GM23338 (cell line): ENCODE data around the gene FLOT2. TPM values are rescaled to one million over a fixed set of nuclear protein-coding genes. Genes with fewer than 3 reads are reported as not detected.

Experiments used
- ATAC-seq: fragments of 200-7000 bp; cut with Tn5 transposase; 3 replicates; pipeline ENCODE4 v1.9.1; 2020
- DNase-seq: peaks from one replicate; pipeline ENCODE4 v3.0.0-alpha.2; 2015; ENCODE audit warnings: low spot score
- H2AFZ ChIP-seq: fragments of 200-600 bp; sonication (generic); 2 replicates; pipeline ENCODE4 v1.8.0; 2016; ENCODE audit warnings: antibody characterized with exemption, mild to moderate bottlenecking, moderate library complexity
- H3F3A ChIP-seq: fragments of 200-600 bp; sonication (generic); replicated peaks from 2 replicates; pipeline ENCODE4 v1.8.0; 2017; ENCODE audit warnings: antibody characterized with exemption, mixed run types, low read depth
- H3K27ac ChIP-seq: fragments of 200-600 bp; sonication (generic); 2 replicates; pipeline ENCODE4 v1.6.1; 2016; ENCODE audit warnings: low read depth
- H3K27me3 ChIP-seq: fragments of 200-600 bp; sonication (generic); 2 replicates; pipeline ENCODE4 v1.8.0; 2016; ENCODE audit warnings: mild to moderate bottlenecking, mixed run types, moderate library complexity; ENCODE audit not compliant: insufficient read depth
- H3K36me3 ChIP-seq: fragments of 200-600 bp; sonication (generic); 2 replicates; pipeline ENCODE4 v1.8.0; 2016; ENCODE audit warnings: mild to moderate bottlenecking; ENCODE audit not compliant: insufficient read depth
- H3K4me1 ChIP-seq: fragments of 200-600 bp; sonication (generic); 2 replicates; pipeline ENCODE4 v1.8.0; 2016; ENCODE audit warnings: mild to moderate bottlenecking, moderate library complexity; ENCODE audit not compliant: insufficient read depth
- H3K4me2 ChIP-seq: fragments of 200-600 bp; sonication (generic); 2 replicates; pipeline ENCODE4 v1.7.1; 2017; ENCODE audit warnings: mixed run types
- H3K4me3 ChIP-seq: fragments of 200-600 bp; sonication (generic); 2 replicates; pipeline ENCODE4 v1.6.1; 2016; ENCODE audit warnings: mixed run types
- H3K79me2 ChIP-seq: fragments of 200-600 bp; sonication (generic); replicated peaks from 2 replicates; pipeline ENCODE4 v1.8.0; 2017; ENCODE audit warnings: mild to moderate bottlenecking; ENCODE audit not compliant: insufficient read depth
- H3K9me2 ChIP-seq: fragments of 200-600 bp; sonication (generic); 2 replicates; pipeline ENCODE4 v1.8.0; 2017; ENCODE audit not compliant: insufficient read depth
- H4K20me1 ChIP-seq: fragments of 200-600 bp; sonication (generic); replicated peaks from 2 replicates; pipeline ENCODE4 v1.8.0; 2017; ENCODE audit warnings: mild to moderate bottlenecking; ENCODE audit not compliant: insufficient read depth
- H3K27ac Mint-ChIP-seq: 2 replicates; pipeline ENCODE4 v1.8.0; 2020; ENCODE audit warnings: inconsistent platforms, mild to moderate bottlenecking, moderate library complexity, mixed read lengths
- H3K27me3 Mint-ChIP-seq: 3 replicates; pipeline ENCODE4 v1.8.0; 2022; ENCODE audit warnings: low read depth, mild to moderate bottlenecking, moderate library complexity, mixed read lengths, inconsistent platforms; ENCODE audit not compliant: insufficient read depth, poor library complexity
- H3K36me3 Mint-ChIP-seq: 3 replicates; pipeline ENCODE4 v1.8.0; 2021; ENCODE audit warnings: low read depth, mild to moderate bottlenecking, inconsistent platforms, moderate library complexity, mixed read lengths
- H3K4me1 Mint-ChIP-seq: 3 replicates; pipeline ENCODE4 v1.8.0; 2020; ENCODE audit warnings: mild to moderate bottlenecking, inconsistent platforms, mixed read lengths
- H3K4me3 Mint-ChIP-seq: 3 replicates; pipeline ENCODE4 v1.8.0; 2021; ENCODE audit warnings: moderate library complexity, mild to moderate bottlenecking, inconsistent platforms, mixed read lengths
- H3K9me3 Mint-ChIP-seq: 3 replicates; pipeline ENCODE4 v1.8.0; 2020; ENCODE audit warnings: moderate library complexity, mild to moderate bottlenecking, inconsistent platforms, mixed read lengths
- CREB1 ChIP-seq: fragments of 250-450 bp; sonication (Bioruptor Pico); IDR thresholded peaks from 2 replicates; pipeline ENCODE4 v1.5.0; 2020; ENCODE audit warnings: low read depth, mild to moderate bottlenecking, moderate library complexity
- CTCF ChIP-seq, 2 experiments: fragments of 200-600 bp in 1 of 2; sonication (generic) in 1 of 2; conservative IDR thresholded peaks; 2 replicates each; pipeline versions ENCODE4 v1.5.1 to v1.6.1; 2016 to 2017; ENCODE audit warnings: antibody characterized with exemption in 2 of 2, low read depth in 2 of 2, mild to moderate bottlenecking in 2 of 2, moderate library complexity in 1 of 2
- ETS1 ChIP-seq: IDR thresholded peaks from 2 replicates; pipeline ENCODE4 v1.6.1; 2016; ENCODE audit warnings: antibody characterized with exemption
- EZH2 ChIP-seq: fragments of 200-600 bp; sonication (generic); IDR thresholded peaks from one replicate; pipeline ENCODE4 v1.8.0; 2017; ENCODE audit warnings: antibody characterized with exemption, mild to moderate bottlenecking, low read depth; ENCODE audit not compliant: unreplicated experiment
- EZH2phosphoT487 ChIP-seq: fragments of 200-600 bp; sonication (generic); IDR thresholded peaks from one replicate; pipeline ENCODE4 v1.8.1; 2018; ENCODE audit warnings: antibody characterized with exemption; ENCODE audit not compliant: unreplicated experiment
- JUNB ChIP-seq: IDR thresholded peaks from one replicate; pipeline ENCODE4 v1.6.1; 2016; ENCODE audit warnings: antibody characterized with exemption; ENCODE audit not compliant: unreplicated experiment
- NANOG ChIP-seq: IDR thresholded peaks from 2 replicates; pipeline ENCODE4 v1.6.1; 2016; ENCODE audit warnings: antibody characterized with exemption, borderline replicate concordance
- POLR2AphosphoS5 ChIP-seq: IDR thresholded peaks from 2 replicates; pipeline ENCODE4 v1.6.1; 2016; ENCODE audit warnings: antibody characterized with exemption, low read depth
- REST ChIP-seq: IDR thresholded peaks from one replicate; pipeline ENCODE4 v1.6.1; 2018; ENCODE audit warnings: antibody characterized with exemption; ENCODE audit not compliant: unreplicated experiment
- STAT1 ChIP-seq: IDR thresholded peaks from one replicate; pipeline ENCODE4 v1.6.1; 2016; ENCODE audit warnings: antibody characterized with exemption; ENCODE audit not compliant: unreplicated experiment
- ZNF114 ChIP-seq: fragments of 250-450 bp; sonication (Bioruptor Pico); IDR thresholded peaks from 2 replicates; pipeline ENCODE4 v1.5.0; 2020; ENCODE audit warnings: mild to moderate bottlenecking, moderate library complexity
- ZNF331 ChIP-seq: fragments of 250-450 bp; sonication (Bioruptor Pico); IDR thresholded peaks from 2 replicates; pipeline ENCODE4 v1.5.0; 2020; ENCODE audit warnings: low read depth, mild to moderate bottlenecking, moderate library complexity
- ZNF462 ChIP-seq: fragments of 250-450 bp; sonication (Bioruptor Pico); IDR thresholded peaks from 2 replicates; pipeline ENCODE4 v1.5.0; 2020; ENCODE audit warnings: mild to moderate bottlenecking, moderate library complexity
- polyA plus RNA-seq: library from polyadenylated mRNA; unstranded; fragments of >200 nt; fragmentation: Nextera tagmentation; extraction: Ambion mirVana; gene quantifications from 2 replicates; pipeline ENCODE4 v1.2.1, GENCODE V29; 2016
- total RNA-seq: library from RNA; depleted of rRNA; stranded (reverse); fragments of >200 nt; shearing (Covaris generic); gene quantifications from 2 replicates; pipeline ENCODE4 v1.2.3, GENCODE V29; 2014

The FLOT2 gene
- total and polyA plus RNA-seq, 2 experiments from 2014 or later: 49.8 to 66.1 TPM

GRCh38 chr17:28871056-28871579 lies 26.4 kb downstream of the FLOT2 start (continued):
- TF ChIP-seq REST (no peak), CREB1 (CRISPR knock-in tag) (no peak), EZH2 (no peak), EZH2phosphoT487 (no peak)

- H3K27ac ChIP-seq: no peak overlapping the region
- Mint-ChIP-seq H3K9me3 (no peaks in the 10 kb centered on the region; the same call in 2 of the 3 replicates), H3K36me3 (peaks cover 5% of the 10 kb centered on the region; the same call in 2 of the 3 replicates), H3K27ac (no peak overlapping the region), H3K4me1 (peaks cover 13% of the 10 kb centered on the region), H3K4me3 (no peak overlapping the region), H3K27me3 (peaks cover 4% of the 10 kb centered on the region)
- H3K79me2 ChIP-seq: no peaks in the 10 kb centered on the region
- no peaks in the 10 kb centered on the region for H4K20me1 ChIP-seq
- H3K4me1 ChIP-seq: no peaks in the 10 kb centered on the region; the same call in none of the 2 replicates
- DNase-seq (no peak), ATAC-seq (no peak)
- H3K9me2 ChIP-seq: no peaks in the 10 kb centered on the region
- H3K36me3 ChIP-seq: no peaks in the 10 kb centered on the region
- 0 out of 2 replicates have a peak, but pooled peaks cover 3% of the 10 kb centered on the region for H3F3A ChIP-seq
- H3K4me3 ChIP-seq: no peak overlapping the region
- no peaks in the 10 kb centered on the region for H3K27me3 ChIP-seq
- H2AFZ ChIP-seq: no peak overlapping the region
- no peak overlapping the region for H3K4me2 ChIP-seq
- no peak for TF ChIP-seq ETS1
- no peak for TF ChIP-seq ZNF114 (CRISPR knock-in tag)
- TF ChIP-seq JUNB: no peak
- no peak for TF ChIP-seq CTCF (conservative IDR thresholded peaks at IDR 0.05; ENCODE audit: low read depth in 2 of 2)
- no peak for TF ChIP-seq POLR2AphosphoS5
- TF ChIP-seq EZH2phosphoT487: no peak
- TF ChIP-seq NANOG: no peak
- no peak for TF ChIP-seq EZH2
- no peak for TF ChIP-seq STAT1
- no peak for TF ChIP-seq ZNF331 (CRISPR knock-in tag)
- TF ChIP-seq ZNF462 (CRISPR knock-in tag): no peak
These were observed 30.3 kb downstream of the FLOT2 start for GRCh38 chr17:28867276-28867675.
